Neuronal stem cell (in vitro differentiated cells): Measurements from ENCODE around the gene LRP1B.
A peak's percentile ranks its signal among the peaks of the same experiment; 100 is the strongest.

Experiments
- DNase-seq: peaks from one replicate; pipeline ENCODE4 v3.0.0-alpha.2; 2013; ENCODE audit warnings: low spot score
- H2AFZ ChIP-seq: one replicate; pipeline ENCODE4 v1.6.1; 2013; ENCODE audit warnings: mild to moderate bottlenecking, low read length, inconsistent platforms
- H2AK5ac ChIP-seq: 2 replicates; pipeline ENCODE4 v1.6.1; 2013; ENCODE audit warnings: low read depth, mild to moderate bottlenecking, inconsistent platforms, low read length, moderate library complexity, mixed read lengths
- H2BK120ac ChIP-seq: 2 replicates; pipeline ENCODE4 v1.6.1; 2013; ENCODE audit warnings: low read depth, mild to moderate bottlenecking, inconsistent platforms, low read length, moderate library complexity, mixed read lengths
- H2BK12ac ChIP-seq: one replicate; pipeline ENCODE4 v1.6.1; 2013; ENCODE audit warnings: low read length, inconsistent platforms
- H2BK15ac ChIP-seq: 2 replicates; pipeline ENCODE4 v1.6.1; 2013; ENCODE audit warnings: mild to moderate bottlenecking, low read length, inconsistent platforms, mixed read lengths
- H2BK5ac ChIP-seq: one replicate; pipeline ENCODE4 v1.6.1; 2013; ENCODE audit warnings: inconsistent platforms, mild to moderate bottlenecking, low read length, moderate library complexity
- H3K14ac ChIP-seq: one replicate; pipeline ENCODE4 v1.6.1; 2013; ENCODE audit warnings: low read length, inconsistent platforms
- H3K18ac ChIP-seq: 2 replicates; pipeline ENCODE4 v1.6.1; 2013; ENCODE audit warnings: low read length, inconsistent platforms
- H3K23ac ChIP-seq: 2 replicates; pipeline ENCODE4 v1.6.1; 2013; ENCODE audit warnings: low read depth, mild to moderate bottlenecking, mixed read lengths, low read length, inconsistent platforms; ENCODE audit not compliant: poor library complexity
- H3K27ac ChIP-seq: replicated peaks from 3 replicates; pipeline ENCODE4 v1.5.1; 2013; ENCODE audit warnings: low read length, inconsistent platforms
- H3K27me3 ChIP-seq, 3 experiments: 2 replicates each; pipeline ENCODE4 v1.6.1; 2013; ENCODE audit warnings: low read length in 3 of 3, mild to moderate bottlenecking in 2 of 3, inconsistent platforms in 1 of 3, low read depth in 1 of 3, mixed read lengths in 1 of 3, moderate library complexity in 1 of 3; ENCODE audit not compliant: control insufficient read depth in 3 of 3, insufficient read depth in 3 of 3
- H3K36me3 ChIP-seq, 2 donors: replicated peaks in 1 of 2; 2 replicates each; pipeline ENCODE4 v1.6.1; 2013; ENCODE audit warnings: low read length in 2 of 2; ENCODE audit not compliant: control insufficient read depth in 2 of 2, insufficient read depth in 2 of 2
- H3K4ac ChIP-seq: 2 replicates; pipeline ENCODE4 v1.6.1; 2013; ENCODE audit warnings: inconsistent platforms, mild to moderate bottlenecking, low read length, moderate library complexity
- H3K4me1 ChIP-seq, 2 donors: 1 replicate in 1 of 2; 2 replicates in 1 of 2; pipeline ENCODE4 v1.6.1; 2013; ENCODE audit warnings: low read length in 2 of 2, low read depth in 1 of 2; ENCODE audit not compliant: control insufficient read depth in 2 of 2, insufficient read depth in 1 of 2
- H3K4me2 ChIP-seq: one replicate; pipeline ENCODE4 v1.6.1; 2013; ENCODE audit warnings: mild to moderate bottlenecking, low read length, inconsistent platforms; ENCODE audit not compliant: insufficient read depth, poor library complexity, severe bottlenecking
- H3K4me3 ChIP-seq, 2 donors: 2 replicates each; pipeline ENCODE4 v1.5.1; 2013; ENCODE audit warnings: low read length in 2 of 2, mild to moderate bottlenecking in 2 of 2, inconsistent platforms in 1 of 2, moderate library complexity in 1 of 2
- H3K79me1 ChIP-seq: one replicate; pipeline ENCODE4 v1.6.1; 2013; ENCODE audit warnings: low read depth, mild to moderate bottlenecking, inconsistent platforms, low read length, moderate library complexity
- H3K9ac ChIP-seq: one replicate; pipeline ENCODE4 v1.6.1; 2013; ENCODE audit warnings: mild to moderate bottlenecking, low read depth, low read length, inconsistent platforms; ENCODE audit not compliant: poor library complexity
- H3K9me3 ChIP-seq, 2 donors: replicated peaks in 1 of 2; 2 replicates each; pipeline versions ENCODE3 to v1.6.1; 2013; ENCODE audit warnings: low read length in 2 of 2, mild to moderate bottlenecking in 2 of 2, inconsistent platforms in 1 of 2, low read depth in 1 of 2, mixed read lengths in 1 of 2, moderate library complexity in 1 of 2; ENCODE audit not compliant: control insufficient read depth in 2 of 2, insufficient read depth in 1 of 2
- H4K8ac ChIP-seq: one replicate; pipeline ENCODE4 v1.6.1; 2013; ENCODE audit warnings: low read depth, mild to moderate bottlenecking, inconsistent platforms, low read length, moderate library complexity
- H4K91ac ChIP-seq: one replicate; pipeline ENCODE4 v1.6.1; 2013; ENCODE audit warnings: low read length, low read depth, mild to moderate bottlenecking, inconsistent platforms; ENCODE audit not compliant: poor library complexity
- WGBS, 2 donors: extraction: QIAGEN DNeasy Blood & Tissue Kit; methylation state at CpG; one replicate each; pipeline ENCODE4 v1.1.7; 2013; ENCODE audit warnings: missing lambda C conversion rate in 2 of 2, mixed read lengths in 1 of 2; ENCODE audit not compliant: insufficient read length in 2 of 2, insufficient replicate concordance in 1 of 2; ENCODE audit errors: extremely low coverage in 2 of 2; 5-methylcytosine and 5-hydroxymethylcytosine counted together

The LRP1B gene

GRCh38 chr2:141598982-141599381 is 531.8 kb downstream of the LRP1B start:
- H2AK5ac ChIP-seq: no peak overlapping the region
- no peaks in the 10 kb centered on the region for H3K27me3 ChIP-seq
- no peak overlapping the region for H2BK5ac ChIP-seq
- H3K9me3 ChIP-seq: no peaks in the 10 kb centered on the region
- H3K14ac ChIP-seq: no peak overlapping the region
- H3K18ac ChIP-seq: no peak overlapping the region
- no peak overlapping the region for H2BK12ac ChIP-seq
- no peak overlapping the region for H4K8ac ChIP-seq
- no peak overlapping the region for H3K4ac ChIP-seq
- no peaks in the 10 kb centered on the region for H3K79me1 ChIP-seq
- H3K27ac ChIP-seq: no peak overlapping the region
- H2BK120ac ChIP-seq: no peak overlapping the region
- no peak for DNase-seq
- H4K91ac ChIP-seq: no peak overlapping the region
- H2AFZ ChIP-seq: no peak overlapping the region
- no peaks in the 10 kb centered on the region for H3K4me1 ChIP-seq
- no peak overlapping the region for H2BK15ac ChIP-seq
- no peaks in the 10 kb centered on the region for H3K36me3 ChIP-seq
- H3K9ac ChIP-seq: no peak overlapping the region
- WGBS, 2 donors: no CpG with 5 or more reads among the region's 2 CpGs
- H3K4me3 ChIP-seq: no peak overlapping the region
- no peak overlapping the region for H3K4me2 ChIP-seq
- H3K23ac ChIP-seq: no peak overlapping the region

DNA sequence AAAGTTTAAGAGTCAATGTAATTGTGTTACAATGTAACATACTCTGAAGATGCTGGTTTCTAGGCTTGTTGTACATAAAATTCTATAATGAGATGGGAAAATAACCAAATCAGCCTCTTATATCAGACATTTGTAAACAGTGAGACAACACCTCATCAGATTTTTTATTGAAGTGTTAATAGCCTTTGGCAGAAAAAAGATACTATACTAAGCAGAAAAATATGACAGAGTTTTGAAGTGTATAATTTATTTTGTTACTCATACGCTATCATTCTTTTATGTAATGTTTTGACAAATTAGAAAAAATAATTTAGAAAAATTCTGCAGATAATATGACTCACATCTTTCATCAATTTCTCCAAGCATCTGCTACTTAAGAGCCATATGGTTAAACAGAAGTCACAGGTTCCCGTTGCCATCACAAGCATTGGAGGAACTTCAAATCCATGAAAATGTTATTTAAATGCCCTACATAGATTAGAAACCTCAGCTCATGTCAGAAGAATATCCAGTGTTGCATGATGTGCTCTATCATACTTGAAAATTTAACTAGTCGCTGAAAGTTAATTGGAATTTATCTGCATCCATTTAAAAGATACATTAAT is 535.4 kb downstream of the LRP1B start:
- Histone ChIP-seq H2BK12ac (no peak overlapping the region), H4K91ac (no peak overlapping the region), H3K18ac (no peak overlapping the region), H2AFZ (no peak overlapping the region), H3K14ac (no peak overlapping the region), H3K4me3 (no peak overlapping the region), H2BK5ac (no peak overlapping the region), H3K9me3 (no peaks in the 10 kb centered on the region), H2BK120ac (no peak overlapping the region), H3K36me3 (no peaks in the 10 kb centered on the region), H3K23ac (no peak overlapping the region), H3K4me1 (no peaks in the 10 kb centered on the region), H3K79me1 (no peaks in the 10 kb centered on the region), H3K4me2 (no peak overlapping the region), H4K8ac (no peak overlapping the region), H3K9ac (no peak overlapping the region), H3K27ac (no peak overlapping the region), H3K4ac (no peak overlapping the region), H3K27me3 (no peaks in the 10 kb centered on the region), H2BK15ac (no peak overlapping the region), H2AK5ac (no peak overlapping the region)
- WGBS, 2 donors: no CpG with 5 or more reads among the region's 3 CpGs
- DNase-seq: no peak

GRCh38 chr2:141591787-141592186 is 539.0 kb downstream of the LRP1B start:
- H2BK120ac ChIP-seq: no peak overlapping the region
- H3K9me3 ChIP-seq: no peaks in the 10 kb centered on the region
- no CpG with 5 or more reads among the region's 3 CpGs for WGBS, 2 donors
- no peaks in the 10 kb centered on the region for H3K27me3 ChIP-seq
- H2AK5ac ChIP-seq: no peak overlapping the region
- no peak overlapping the region for H3K9ac ChIP-seq
- H2BK5ac ChIP-seq: no peak overlapping the region
- no peaks in the 10 kb centered on the region for H3K79me1 ChIP-seq
- no peak overlapping the region for H3K4ac ChIP-seq
- no peak overlapping the region for H2BK15ac ChIP-seq
- no peaks in the 10 kb centered on the region for H3K36me3 ChIP-seq
- no peak overlapping the region for H2BK12ac ChIP-seq
- no peak overlapping the region for H3K4me2 ChIP-seq
- no peak overlapping the region for H3K14ac ChIP-seq
- no peak overlapping the region for H3K27ac ChIP-seq
- H3K18ac ChIP-seq: no peak overlapping the region
- H3K23ac ChIP-seq: no peak overlapping the region
- no peak overlapping the region for H2AFZ ChIP-seq
- H3K4me1 ChIP-seq: no peaks in the 10 kb centered on the region
- DNase-seq: no peak
- no peak overlapping the region for H4K91ac ChIP-seq
- no peak overlapping the region for H3K4me3 ChIP-seq
- H4K8ac ChIP-seq: no peak overlapping the region

- Histone ChIP-seq H2BK120ac (no peak overlapping the region), H4K91ac (no peak overlapping the region), H3K9ac (no peak overlapping the region), H2BK15ac (no peak overlapping the region), H2AFZ (peak overlapping the region; percentile 46), H2BK12ac (no peak overlapping the region), H3K4ac (no peak overlapping the region), H2AK5ac (no peak overlapping the region), H3K27me3 (no peaks in the 10 kb centered on the region), H3K4me1 (no peaks in the 10 kb centered on the region), H3K27ac (no peak overlapping the region), H4K8ac (no peak overlapping the region), H3K18ac (no peak overlapping the region), H2BK5ac (no peak overlapping the region), H3K9me3 (no peaks in the 10 kb centered on the region), H3K36me3 (no peaks in the 10 kb centered on the region), H3K23ac (no peak overlapping the region), H3K4me3 (no peak overlapping the region), H3K14ac (no peak overlapping the region), H3K79me1 (no peaks in the 10 kb centered on the region), H3K4me2 (no peak overlapping the region)
- DNase-seq: no peak
- no CpG with 5 or more reads among the region's 5 CpGs for WGBS, 2 donors
Measured at GRCh38 chr2:141590620-141591019, 540.2 kb downstream of the LRP1B start.
